Bronchial epithelial cell (primary cell): ENCODE data around the gene RSPO3. TPM values are rescaled to one million over a fixed set of nuclear protein-coding genes. Genes with fewer than 3 reads are reported as not detected.

Experiments
- DNase-seq: peaks from one replicate; pipeline ENCODE4 v3.0.0-alpha.2; 2010; ENCODE audit warnings: low read depth
- FAIRE-seq: peaks from 2 replicates; lab custom pipeline; 2011; peaks lifted over from hg19 to GRCh38; lab: Jason Lieb, UNC
- H3K27me3 ChIP-seq: 2 replicates; pipeline ENCODE4 v1.5.1; 2011; ENCODE audit warnings: low read length; ENCODE audit not compliant: control insufficient read depth, insufficient read depth
- H3K36me3 ChIP-seq: 2 replicates; pipeline ENCODE4 v1.5.1; 2011; ENCODE audit warnings: low read length; ENCODE audit not compliant: control insufficient read depth, insufficient read depth
- H3K4me3 ChIP-seq: 2 replicates; pipeline ENCODE4 v1.5.1; 2011; ENCODE audit warnings: mild to moderate bottlenecking, low read depth, low read length, control low read depth
- total RNA-seq: library from RNA; depleted of rRNA; stranded (reverse); fragments of >200 nt; gene quantifications from 2 replicates; pipeline ENCODE4 v1.2.1, GENCODE V29; 2014
- TF ChIP-seq, protein P1 (sequence below): IDR thresholded peaks from 2 replicates; pipeline ENCODE4 v1.5.1; 2011; ENCODE audit warnings: mild to moderate bottlenecking, moderate library complexity, low read length, control low read depth, inconsistent platforms; ENCODE audit not compliant: insufficient read depth, severe bottlenecking

RSPO3 gene
- total RNA-seq, 1 donor from 2014 or later = not detected

DNA sequence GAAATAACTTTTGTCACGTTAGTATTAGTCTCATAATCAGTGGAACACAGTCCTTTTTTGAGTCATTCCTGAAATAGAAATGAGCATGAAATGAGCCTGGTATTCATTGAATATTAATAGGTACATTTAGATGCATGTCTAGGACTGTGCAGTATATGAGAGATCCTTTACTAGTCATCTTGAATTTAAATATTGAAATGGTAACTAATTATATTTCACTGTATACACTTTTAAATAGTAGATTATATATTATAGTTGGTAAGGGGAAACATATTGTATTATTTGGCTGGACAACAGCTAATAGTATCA lies 59.4 kb downstream of the RSPO3 start:
- no peaks in the 10 kb centered on the region for H3K27me3 ChIP-seq
- FAIRE-seq (no peak), DNase-seq (no peak)
- no peaks in the 10 kb centered on the region for H3K36me3 ChIP-seq
- no peak overlapping the region for H3K4me3 ChIP-seq
- TF ChIP-seq, protein P1, sequence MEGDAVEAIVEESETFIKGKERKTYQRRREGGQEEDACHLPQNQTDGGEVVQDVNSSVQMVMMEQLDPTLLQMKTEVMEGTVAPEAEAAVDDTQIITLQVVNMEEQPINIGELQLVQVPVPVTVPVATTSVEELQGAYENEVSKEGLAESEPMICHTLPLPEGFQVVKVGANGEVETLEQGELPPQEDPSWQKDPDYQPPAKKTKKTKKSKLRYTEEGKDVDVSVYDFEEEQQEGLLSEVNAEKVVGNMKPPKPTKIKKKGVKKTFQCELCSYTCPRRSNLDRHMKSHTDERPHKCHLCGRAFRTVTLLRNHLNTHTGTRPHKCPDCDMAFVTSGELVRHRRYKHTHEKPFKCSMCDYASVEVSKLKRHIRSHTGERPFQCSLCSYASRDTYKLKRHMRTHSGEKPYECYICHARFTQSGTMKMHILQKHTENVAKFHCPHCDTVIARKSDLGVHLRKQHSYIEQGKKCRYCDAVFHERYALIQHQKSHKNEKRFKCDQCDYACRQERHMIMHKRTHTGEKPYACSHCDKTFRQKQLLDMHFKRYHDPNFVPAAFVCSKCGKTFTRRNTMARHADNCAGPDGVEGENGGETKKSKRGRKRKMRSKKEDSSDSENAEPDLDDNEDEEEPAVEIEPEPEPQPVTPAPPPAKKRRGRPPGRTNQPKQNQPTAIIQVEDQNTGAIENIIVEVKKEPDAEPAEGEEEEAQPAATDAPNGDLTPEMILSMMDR = no peak

DNA sequence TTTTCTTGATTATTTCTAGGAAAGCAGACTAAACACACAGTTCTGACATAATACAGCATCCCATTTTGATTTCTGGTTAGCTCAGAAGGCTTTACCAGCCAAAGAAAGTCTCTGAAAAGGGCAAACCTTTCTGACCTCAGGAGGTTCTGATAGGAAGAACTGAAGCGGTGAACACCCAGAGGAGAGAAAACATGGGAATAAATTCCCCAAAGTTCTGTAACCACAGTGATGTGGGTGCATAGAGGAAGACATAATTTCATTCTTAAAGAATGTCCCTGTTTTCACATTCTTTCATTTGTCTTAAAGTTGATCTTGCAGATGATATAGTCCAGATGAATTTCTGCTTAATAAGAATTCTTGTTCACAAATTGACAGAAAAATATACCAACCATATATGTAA lies 60.3 kb downstream of the RSPO3 start:
- no peak overlapping the region for H3K4me3 ChIP-seq
- no peaks in the 10 kb centered on the region for H3K36me3 ChIP-seq
- DNase-seq (no peak), FAIRE-seq (no peak)
- TF ChIP-seq, protein P1 = no peak
- H3K27me3 ChIP-seq = no peaks in the 10 kb centered on the region

DNA sequence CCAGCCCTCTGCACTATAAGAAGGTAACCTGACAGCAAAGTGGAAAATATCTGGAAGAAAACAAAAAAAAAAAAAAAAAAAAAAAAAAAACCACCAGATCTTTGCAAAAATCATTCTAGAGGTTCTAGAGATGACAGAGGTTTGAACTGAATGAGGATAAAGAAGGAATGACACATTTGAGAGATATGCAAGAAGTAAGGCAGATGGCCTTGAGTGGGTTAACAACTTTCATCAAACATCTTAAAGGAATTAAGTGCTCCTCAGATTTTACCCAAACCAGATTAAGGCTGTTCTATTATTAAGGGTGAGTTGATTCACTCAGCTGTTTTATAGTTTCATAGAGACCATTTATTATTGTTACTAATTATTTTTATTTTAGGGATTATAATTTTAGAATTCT lies 62.0 kb downstream of the RSPO3 start:
- H3K4me3 ChIP-seq = no peak overlapping the region
- FAIRE-seq (no peak), DNase-seq (no peak)
- no peaks in the 10 kb centered on the region for H3K27me3 ChIP-seq
- TF ChIP-seq, protein P1 = no peak
- no peaks in the 10 kb centered on the region for H3K36me3 ChIP-seq

DNA sequence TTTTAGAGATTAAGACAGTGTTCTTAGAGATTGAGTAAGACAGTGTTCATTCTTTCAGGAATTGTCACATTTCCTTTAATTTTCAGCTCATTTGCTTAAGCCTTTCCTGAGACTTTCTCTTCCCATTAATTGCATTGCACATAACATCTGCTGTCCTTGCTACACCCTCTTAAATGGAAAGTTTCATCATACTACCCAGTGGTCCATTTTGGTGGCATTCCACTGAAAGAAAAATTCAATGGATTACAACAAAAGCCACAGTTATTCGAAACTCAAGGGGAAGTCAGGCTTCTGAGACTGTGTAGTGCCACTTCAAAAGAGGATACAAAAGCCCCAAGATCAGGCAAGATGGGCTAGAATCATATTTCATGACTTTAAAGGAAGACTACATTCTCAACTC lies 64.0 kb downstream of the RSPO3 start:
- Histone ChIP-seq H3K27me3 (no peaks in the 10 kb centered on the region), H3K36me3 (no peaks in the 10 kb centered on the region), H3K4me3 (no peak overlapping the region)
- no peak for FAIRE-seq
- no peak for DNase-seq
- TF ChIP-seq, protein P1 = no peak

DNA sequence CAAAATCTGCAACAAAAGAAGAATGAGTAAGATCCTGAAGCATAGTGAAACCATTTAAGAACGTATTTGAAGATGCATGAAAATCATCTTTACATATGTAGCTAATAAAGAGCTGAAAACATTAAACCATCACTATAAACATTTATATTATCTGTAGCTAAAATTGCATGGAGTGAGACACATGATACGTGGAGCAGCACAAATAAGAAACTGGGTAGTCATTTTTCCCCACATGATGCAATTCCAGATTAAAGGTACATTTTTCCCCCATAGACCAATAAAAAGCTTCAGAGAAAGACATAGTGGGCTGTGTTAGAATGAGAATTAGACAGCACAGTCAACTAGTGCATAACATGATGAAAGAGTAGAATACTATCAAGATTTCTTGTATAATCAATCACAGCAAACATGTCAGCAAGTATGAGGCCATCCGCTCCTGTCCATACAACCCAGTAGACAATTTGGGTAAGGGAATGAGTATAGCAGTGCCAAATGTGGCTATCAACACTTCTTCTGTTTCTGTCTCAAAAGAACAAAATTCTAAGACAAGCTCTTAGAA lies 67.0 kb downstream of the RSPO3 start:
- Histone ChIP-seq H3K4me3 (no peak overlapping the region), H3K27me3 (no peaks in the 10 kb centered on the region), H3K36me3 (no peaks in the 10 kb centered on the region)
- DNase-seq (no peak), FAIRE-seq (no peak)
- TF ChIP-seq, protein P1 = no peak

DNA sequence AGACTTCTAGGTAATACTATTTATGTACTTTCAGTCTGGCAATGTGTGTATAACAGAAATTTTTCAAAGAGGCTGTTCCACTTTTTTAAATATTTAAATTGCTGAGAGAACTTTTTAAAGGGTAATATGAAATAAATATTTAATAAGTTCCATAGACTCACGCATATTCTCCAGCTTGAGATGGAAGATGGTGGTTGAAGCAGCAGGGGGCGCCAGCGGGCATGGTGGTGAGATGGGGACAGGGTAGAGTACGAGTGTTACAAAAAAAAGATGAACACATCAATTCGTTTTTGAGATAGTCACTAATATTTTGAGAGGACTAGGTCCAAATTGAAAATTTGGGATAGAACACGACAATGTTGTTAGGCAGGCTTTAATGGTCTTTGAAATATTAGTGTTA lies 68.4 kb downstream of the RSPO3 start:
- DNase-seq = peak; percentile 36
- FAIRE-seq = no peak
- Histone ChIP-seq H3K36me3 (no peaks in the 10 kb centered on the region), H3K27me3 (no peaks in the 10 kb centered on the region), H3K4me3 (no peak overlapping the region)
- TF ChIP-seq, protein P1 = peak; percentile 49
